Prostate gland (tissue), 2 donors: Measurements from ENCODE around the gene PAFAH2.

Experiments
- CTCF ChIP-seq, 4 experiments: fragments of 200-600 bp in 2 of 4; fragments of 450-650 bp in 2 of 4; sonication (generic) in 2 of 4; IDR thresholded peaks; 1 replicate in 3 of 4; 2 replicates in 1 of 4; pipeline ENCODE4 v1.5.1; 2016 to 2019; ENCODE audit warnings: antibody characterized with exemption in 4 of 4, mild to moderate bottlenecking in 2 of 4, moderate library complexity in 2 of 4
- POLR2A ChIP-seq: fragments of 450-650 bp; IDR thresholded peaks from one replicate; pipeline ENCODE4 v1.6.1; 2016; ENCODE audit warnings: antibody characterized with exemption, mild to moderate bottlenecking
- POLR2AphosphoS5 ChIP-seq: sonication (generic); formaldehyde crosslinking; IDR thresholded peaks from one replicate; pipeline ENCODE4 v1.6.1; 2017; ENCODE audit warnings: antibody characterized with exemption

DNA sequence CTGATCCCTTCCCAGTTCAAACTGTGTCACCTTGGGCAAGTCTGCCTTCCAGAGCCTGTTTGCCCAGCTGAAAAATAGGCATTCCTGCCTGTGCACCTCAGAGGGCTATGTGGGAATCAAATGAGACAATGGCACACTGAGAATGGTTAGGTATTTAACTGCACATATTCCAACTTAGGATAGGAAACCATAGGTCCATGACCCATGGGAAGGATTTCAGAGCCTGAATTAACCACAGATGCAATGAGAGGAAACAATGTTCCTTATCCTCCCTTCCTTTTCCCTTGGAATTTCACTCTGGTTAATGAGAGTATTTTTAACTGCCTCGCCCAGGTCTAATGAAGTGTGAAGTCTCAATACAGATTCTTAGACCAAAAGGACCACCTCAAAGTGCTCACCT is 12.7 kb downstream of the PAFAH2 start:
- TF ChIP-seq CTCF (IDR thresholded peaks at IDR 0.05) = no peak
- no peak for TF ChIP-seq POLR2AphosphoS5
- no peak for TF ChIP-seq POLR2A
